Right atrium auricular region (tissue), 2 donors: Measurements from ENCODE around the gene ENDOU. TPM values are rescaled to one million over a fixed set of nuclear protein-coding genes. Genes with fewer than 3 reads are reported as not detected.

Source experiments
- DNase-seq: peaks from one replicate; pipeline ENCODE4 v3.0.0-alpha.2; 2019; ENCODE audit warnings: low spot score
- H3K27ac ChIP-seq, 2 donors: fragments of 200-600 bp; sonication (generic); 1 replicate in 1 of 2; 2 replicates in 1 of 2; pipeline ENCODE4 v1.5.1; 2016 to 2019
- H3K27me3 ChIP-seq, 2 donors: fragments of 200-600 bp; sonication (generic); one replicate each; pipeline versions ENCODE4 v1.5.1 to v1.6.0; 2017 to 2019
- H3K36me3 ChIP-seq: fragments of 200-600 bp; sonication (generic); one replicate; pipeline ENCODE4 v1.5.1; 2016
- H3K4me1 ChIP-seq, 2 donors: fragments of 200-600 bp; sonication (generic); one replicate each; pipeline versions ENCODE4 v1.5.1 to v1.6.0; 2017 to 2019
- H3K4me3 ChIP-seq, 2 donors: fragments of 200-600 bp; sonication (generic); 1 replicate in 1 of 2; 2 replicates in 1 of 2; pipeline ENCODE4 v1.5.1; 2017 to 2019; ENCODE audit warnings: mild to moderate bottlenecking in 1 of 2, moderate library complexity in 1 of 2
- H3K9me3 ChIP-seq, 2 donors: fragments of 200-600 bp; sonication (generic); one replicate each; pipeline ENCODE4 v1.5.1; 2019
- total RNA-seq, 2 donors: library from RNA; depleted of rRNA; stranded (reverse); fragments of >200 nt; gene quantifications; one replicate each; pipeline ENCODE4 v1.1.0, GENCODE V29; 2016
- TF ChIP-seq, protein P1 (sequence below), 2 donors: fragments of 200-600 bp; sonication (generic); IDR thresholded peaks; one replicate each; pipeline ENCODE4 v1.5.1; 2019; ENCODE audit warnings: antibody characterized with exemption in 2 of 2

Gene ENDOU
- total RNA-seq, 2 donors from 2014 or later, result 0.55 to 2.1 TPM

DNA sequence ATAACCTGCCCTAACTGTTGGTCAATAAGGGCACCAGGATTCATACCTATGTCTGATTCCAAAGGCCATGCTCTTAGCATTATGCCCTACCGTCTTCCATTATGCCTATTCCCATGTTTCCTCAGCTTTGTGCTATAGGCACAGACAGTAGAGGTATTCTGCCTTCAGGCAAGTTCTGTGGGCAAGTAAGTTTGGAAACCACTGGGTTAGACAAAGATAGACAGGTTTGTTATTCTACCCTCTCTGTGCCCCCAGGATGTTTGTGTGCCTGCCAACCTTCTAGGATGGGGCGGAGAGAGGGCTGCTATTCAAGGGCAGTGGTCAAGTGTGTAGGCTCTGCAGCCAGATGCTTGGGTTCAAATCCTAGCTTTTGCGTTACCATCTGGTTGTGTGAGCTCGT lies 28.8 kb upstream of the ENDOU start:
- Histone ChIP-seq H3K27ac (peak overlapping the region; percentile 81 to 85), H3K36me3 (peaks cover 9% of the 10 kb centered on the region), H3K9me3 (no peaks in the 10 kb centered on the region), H3K27me3 (no peaks in the 10 kb centered on the region), H3K4me1 (peaks cover 0 to 81% of the 10 kb centered on the region in 2 donors), H3K4me3 (peak overlapping the region in 1 of 2 donors; percentile 14)
- no peak for DNase-seq
- TF ChIP-seq, protein P1, sequence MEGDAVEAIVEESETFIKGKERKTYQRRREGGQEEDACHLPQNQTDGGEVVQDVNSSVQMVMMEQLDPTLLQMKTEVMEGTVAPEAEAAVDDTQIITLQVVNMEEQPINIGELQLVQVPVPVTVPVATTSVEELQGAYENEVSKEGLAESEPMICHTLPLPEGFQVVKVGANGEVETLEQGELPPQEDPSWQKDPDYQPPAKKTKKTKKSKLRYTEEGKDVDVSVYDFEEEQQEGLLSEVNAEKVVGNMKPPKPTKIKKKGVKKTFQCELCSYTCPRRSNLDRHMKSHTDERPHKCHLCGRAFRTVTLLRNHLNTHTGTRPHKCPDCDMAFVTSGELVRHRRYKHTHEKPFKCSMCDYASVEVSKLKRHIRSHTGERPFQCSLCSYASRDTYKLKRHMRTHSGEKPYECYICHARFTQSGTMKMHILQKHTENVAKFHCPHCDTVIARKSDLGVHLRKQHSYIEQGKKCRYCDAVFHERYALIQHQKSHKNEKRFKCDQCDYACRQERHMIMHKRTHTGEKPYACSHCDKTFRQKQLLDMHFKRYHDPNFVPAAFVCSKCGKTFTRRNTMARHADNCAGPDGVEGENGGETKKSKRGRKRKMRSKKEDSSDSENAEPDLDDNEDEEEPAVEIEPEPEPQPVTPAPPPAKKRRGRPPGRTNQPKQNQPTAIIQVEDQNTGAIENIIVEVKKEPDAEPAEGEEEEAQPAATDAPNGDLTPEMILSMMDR (IDR thresholded peaks at IDR 0.05), result no peak

- TF ChIP-seq, protein P1 (IDR thresholded peaks at IDR 0.05), result no peak
- Histone ChIP-seq H3K36me3 (peaks cover 9% of the 10 kb centered on the region), H3K4me3 (peak overlapping the region in 1 of 2 donors; percentile 14), H3K4me1 (peaks cover 0 to 77% of the 10 kb centered on the region in 2 donors), H3K9me3 (no peaks in the 10 kb centered on the region), H3K27me3 (no peaks in the 10 kb centered on the region), H3K27ac (peak overlapping the region; percentile 81 to 85)
- peak; percentile 83 for DNase-seq
Measured at GRCh38 chr12:47753021-47754001, 28.0 kb upstream of the ENDOU start.

- H3K4me3 ChIP-seq, result no peak overlapping the region
Measured at GRCh38 chr12:47752552-47752951, 27.3 kb upstream of the ENDOU start.

GRCh38 chr12:47752121-47752520 lies 26.8 kb upstream of the ENDOU start:
- TF ChIP-seq, protein P1 (IDR thresholded peaks at IDR 0.05), result no peak
- no peaks in the 10 kb centered on the region for H3K9me3 ChIP-seq
- peak overlapping the region; percentile 81 to 85 for H3K27ac ChIP-seq
- DNase-seq, result no peak
- peaks cover 9% of the 10 kb centered on the region for H3K36me3 ChIP-seq
- H3K4me3 ChIP-seq, result no peak overlapping the region
- peaks cover 0 to 65% of the 10 kb centered on the region in 2 donors for H3K4me1 ChIP-seq
- no peaks in the 10 kb centered on the region for H3K27me3 ChIP-seq

More at GRCh38 chr12:47752552-47752951, 27.3 kb upstream of the ENDOU start:
- Histone ChIP-seq H3K9me3 (no peaks in the 10 kb centered on the region), H3K27ac (peak overlapping the region; percentile 81 to 85), H3K4me1 (peaks cover 0 to 70% of the 10 kb centered on the region in 2 donors), H3K27me3 (no peaks in the 10 kb centered on the region), H3K36me3 (peaks cover 9% of the 10 kb centered on the region)
- TF ChIP-seq, protein P1 (IDR thresholded peaks at IDR 0.05), result no peak
- no peak for DNase-seq

GRCh38 chr12:47751561-47751960 lies 26.3 kb upstream of the ENDOU start:
- TF ChIP-seq, protein P1 (IDR thresholded peaks at IDR 0.05), result no peak
- H3K9me3 ChIP-seq, result no peaks in the 10 kb centered on the region
- peaks cover 9% of the 10 kb centered on the region for H3K36me3 ChIP-seq
- DNase-seq, result no peak
- H3K4me3 ChIP-seq, result no peak overlapping the region
- peak overlapping the region in 1 of 2 donors; percentile 81 for H3K27ac ChIP-seq
- no peaks in the 10 kb centered on the region for H3K27me3 ChIP-seq
- H3K4me1 ChIP-seq, result peaks cover 0 to 62% of the 10 kb centered on the region in 2 donors
